ENCODE results near the gene GDNF.

DNA sequence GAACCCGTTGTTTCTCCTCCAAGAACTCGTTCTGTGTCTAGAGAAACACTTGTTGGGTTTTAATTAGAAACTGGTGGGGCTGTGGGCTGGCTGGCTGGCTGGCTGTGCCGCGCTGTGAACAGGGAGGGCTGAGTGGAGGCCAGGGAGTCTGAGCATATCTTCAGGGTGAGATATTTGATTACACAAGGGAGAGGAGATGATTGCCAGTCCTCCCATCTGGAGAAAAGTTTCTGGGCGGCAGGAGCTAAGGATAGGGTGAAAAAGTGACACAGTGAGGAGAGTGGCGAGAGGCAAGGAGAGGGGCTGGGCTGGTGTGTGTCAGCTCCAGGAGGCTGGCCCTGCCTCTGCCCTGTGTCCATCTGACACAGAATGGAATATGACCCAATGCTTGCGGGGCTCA lies 63.0 kb downstream of the GDNF start:
- TF ChIP-seq POLR2A (IDR thresholded peaks at IDR 0.05) (no peak), EP300 (IDR thresholded peaks at IDR 0.05) (no peak)
- TF ChIP-seq, protein P1, sequence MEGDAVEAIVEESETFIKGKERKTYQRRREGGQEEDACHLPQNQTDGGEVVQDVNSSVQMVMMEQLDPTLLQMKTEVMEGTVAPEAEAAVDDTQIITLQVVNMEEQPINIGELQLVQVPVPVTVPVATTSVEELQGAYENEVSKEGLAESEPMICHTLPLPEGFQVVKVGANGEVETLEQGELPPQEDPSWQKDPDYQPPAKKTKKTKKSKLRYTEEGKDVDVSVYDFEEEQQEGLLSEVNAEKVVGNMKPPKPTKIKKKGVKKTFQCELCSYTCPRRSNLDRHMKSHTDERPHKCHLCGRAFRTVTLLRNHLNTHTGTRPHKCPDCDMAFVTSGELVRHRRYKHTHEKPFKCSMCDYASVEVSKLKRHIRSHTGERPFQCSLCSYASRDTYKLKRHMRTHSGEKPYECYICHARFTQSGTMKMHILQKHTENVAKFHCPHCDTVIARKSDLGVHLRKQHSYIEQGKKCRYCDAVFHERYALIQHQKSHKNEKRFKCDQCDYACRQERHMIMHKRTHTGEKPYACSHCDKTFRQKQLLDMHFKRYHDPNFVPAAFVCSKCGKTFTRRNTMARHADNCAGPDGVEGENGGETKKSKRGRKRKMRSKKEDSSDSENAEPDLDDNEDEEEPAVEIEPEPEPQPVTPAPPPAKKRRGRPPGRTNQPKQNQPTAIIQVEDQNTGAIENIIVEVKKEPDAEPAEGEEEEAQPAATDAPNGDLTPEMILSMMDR (IDR thresholded peaks at IDR 0.05), result no peak

Measured in ovary (tissue), 3 donors.